ENCODE results near the gene RBMXL3.

RBMXL3 gene

DNA sequence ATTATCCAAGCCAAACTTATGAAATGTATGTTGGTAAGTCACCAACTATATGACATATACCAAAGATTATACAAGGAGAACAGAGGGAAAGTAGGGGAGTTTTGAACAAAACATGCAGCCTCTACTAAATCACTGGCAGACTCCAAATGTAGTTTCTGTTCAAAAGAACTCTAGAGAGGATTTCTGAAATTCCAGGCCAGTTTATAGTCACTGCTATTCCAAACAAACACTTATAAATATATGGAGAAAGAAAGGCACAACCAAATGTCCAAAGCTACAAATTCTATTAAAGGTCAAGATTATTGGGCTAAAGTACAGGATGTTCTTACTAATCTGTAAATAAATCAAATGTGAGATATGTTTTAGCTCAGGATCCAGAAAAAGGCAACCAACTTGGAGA, 47.4 kb downstream of the RBMXL3 start:
- H3K4me1 ChIP-seq (ENCODE audit: control insufficient read depth in 1 of 2, insufficient read depth in 2 of 2, low read length in 2 of 2), result no peaks in the 10 kb centered on the region
- H3K9me3 ChIP-seq (ENCODE audit: control insufficient read depth in 1 of 2, low read length in 2 of 2), result no peaks in the 10 kb centered on the region
- H3K27me3 ChIP-seq (ENCODE audit: low read depth, low read length), result no peaks in the 10 kb centered on the region
- no peaks in the 10 kb centered on the region for H3K36me3 ChIP-seq (ENCODE audit: control insufficient read depth in 1 of 2, insufficient read depth in 2 of 2, low read length in 2 of 2)
- no peak overlapping the region for H3K27ac ChIP-seq (ENCODE audit: low read length)
- no peak overlapping the region for H3K4me3 ChIP-seq (ENCODE audit: low read depth in 1 of 2, low read length in 2 of 2)

DNA sequence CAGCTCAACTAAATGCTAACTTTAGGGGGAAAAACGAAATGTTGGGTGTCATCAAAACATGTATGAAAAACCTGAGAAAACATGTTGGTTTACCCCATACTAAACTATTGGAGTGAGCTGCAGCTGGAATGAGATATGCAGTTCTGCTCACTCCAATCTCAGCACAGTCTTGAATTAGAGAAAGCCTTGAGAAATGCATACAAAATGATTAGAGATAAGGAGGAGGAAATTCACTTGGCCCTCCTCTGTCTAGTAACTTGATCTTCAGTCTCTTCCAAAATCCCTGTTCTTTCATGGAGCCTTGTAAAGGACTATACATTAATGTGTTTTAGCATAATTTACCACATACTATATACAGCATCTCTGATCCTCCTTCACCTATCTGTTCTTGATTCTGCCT, 47.8 kb downstream of the RBMXL3 start:
- no peak overlapping the region for H3K4me3 ChIP-seq (ENCODE audit: low read depth in 1 of 2, low read length in 2 of 2)
- H3K9me3 ChIP-seq (ENCODE audit: control insufficient read depth in 1 of 2, low read length in 2 of 2), result no peaks in the 10 kb centered on the region
- no peaks in the 10 kb centered on the region for H3K27me3 ChIP-seq (ENCODE audit: low read depth, low read length)
- H3K27ac ChIP-seq (ENCODE audit: low read length), result no peak overlapping the region
- H3K4me1 ChIP-seq (ENCODE audit: control insufficient read depth in 1 of 2, insufficient read depth in 2 of 2, low read length in 2 of 2), result no peaks in the 10 kb centered on the region
- no peaks in the 10 kb centered on the region for H3K36me3 ChIP-seq (ENCODE audit: control insufficient read depth in 1 of 2, insufficient read depth in 2 of 2, low read length in 2 of 2)

Measured in muscle layer of duodenum (tissue), 2 donors.